CD4-positive, alpha-beta T cell (primary cell): Measurements from ENCODE around the gene KMT2D. TPM values are rescaled to one million over a fixed set of nuclear protein-coding genes. Genes with fewer than 3 reads are reported as not detected.

ENCODE experiments used
- ATAC-seq: fragments of 200-7000 bp; cut with Tn5 transposase; one replicate; pipeline ENCODE4 v1.10.0; 2022; ENCODE audit warnings: mild to moderate bottlenecking; ENCODE audit not compliant: poor library complexity
- CTCF ChIA-PET: fragments of 350-600 bp; sonication (Branson Sonifier 250); formaldehyde crosslinking; loops from one replicate; lab custom pipeline; 2021; ENCODE audit warnings: antibody characterized with exemption, inconsistent platforms; lab: Charles Lee
- POLR2A ChIA-PET: fragments of 350-600 bp; sonication (Branson Sonifier 250); formaldehyde crosslinking; loops from one replicate; lab custom pipeline; 2021; ENCODE audit warnings: antibody characterized with exemption, inconsistent platforms; lab: Charles Lee
- DNase-seq, 14 experiments: peaks; one replicate each; pipeline ENCODE4 v3.0.0-alpha.2; 2013 to 2020; ENCODE audit warnings: mixed read lengths in 2 of 14
- H3K27ac ChIP-seq, 2 donors: one replicate each; pipeline versions ENCODE4 v1.5.1 to v1.7.0; 2013; ENCODE audit warnings: low read length in 2 of 2, low read depth in 1 of 2, mild to moderate bottlenecking in 1 of 2
- H3K27me3 ChIP-seq, 2 experiments: 1 replicate in 1 of 2; 2 replicates in 1 of 2; pipeline versions ENCODE4 v1.6.1 to v1.7.0; 2013; ENCODE audit warnings: low read length in 2 of 2, control low read depth in 1 of 2, mild to moderate bottlenecking in 1 of 2, moderate library complexity in 1 of 2; ENCODE audit not compliant: insufficient read depth in 2 of 2, control insufficient read depth in 1 of 2
- H3K36me3 ChIP-seq: one replicate; pipeline ENCODE4 v1.6.1; 2013; ENCODE audit warnings: low read length, control low read depth; ENCODE audit not compliant: insufficient read depth
- H3K4me1 ChIP-seq: one replicate; pipeline ENCODE4 v1.6.1; 2013; ENCODE audit warnings: low read length, control low read depth; ENCODE audit not compliant: insufficient read depth
- H3K4me3 ChIP-seq: one replicate; pipeline ENCODE4 v1.5.1; 2013; ENCODE audit warnings: mild to moderate bottlenecking, low read length, moderate library complexity
- H3K9me3 ChIP-seq, 2 experiments: 1 replicate in 1 of 2; 2 replicates in 1 of 2; pipeline versions ENCODE4 v1.6.1 to v1.7.0; 2013; ENCODE audit warnings: low read length in 2 of 2, mild to moderate bottlenecking in 2 of 2, control low read depth in 1 of 2, moderate library complexity in 1 of 2; ENCODE audit not compliant: control insufficient read depth in 1 of 2, insufficient read depth in 1 of 2
- H3K27ac Mint-ChIP-seq: one replicate; pipeline ENCODE4 v1.8.0; 2020; ENCODE audit warnings: mixed read lengths
- H3K27me3 Mint-ChIP-seq: one replicate; pipeline ENCODE4 v1.8.0; 2021; ENCODE audit warnings: mixed read lengths
- H3K36me3 Mint-ChIP-seq: one replicate; pipeline ENCODE4 v1.8.0; 2021; ENCODE audit warnings: low read depth, mixed read lengths
- H3K4me1 Mint-ChIP-seq: one replicate; pipeline ENCODE4 v1.8.0; 2021; ENCODE audit warnings: low read depth, mixed read lengths
- H3K4me3 Mint-ChIP-seq: one replicate; pipeline ENCODE4 v1.8.0; 2020; ENCODE audit warnings: mild to moderate bottlenecking, mixed read lengths
- H3K9me3 Mint-ChIP-seq: one replicate; pipeline ENCODE4 v1.8.0; 2020; ENCODE audit warnings: mixed read lengths
- CTCF ChIP-seq: fragments of 200-600 bp; IDR thresholded peaks from one replicate; pipeline ENCODE4 v1.8.0; 2022; ENCODE audit warnings: antibody characterized with exemption, mild to moderate bottlenecking
- intact Hi-C, 2 experiments: fragments of 100-400 bp; cut with DNase I in 1 of 2; cut with micrococcal nuclease in 1 of 2; formaldehyde crosslinking; loops; one replicate each; pipeline versions ENCODE4 v1.15.1 to v1.9.0; 2023 to 2025; cut with DNase I, micrococcal nuclease
- total RNA-seq, 174 experiments: library from RNA in 2 of 174; stranded (reverse) in 2 of 174; gene quantifications; one replicate each; pipeline ENCODE4 v1.2.3 and lab custom pipeline; 2021 to 2026

Gene KMT2D
- total RNA-seq, 2 experiments from 2014 or later, result 107 to 110 TPM

- H3K4me1 Mint-ChIP-seq, result peaks cover 6% of the 10 kb centered on the region
- ATAC-seq (no peak), DNase-seq (no peak)
- H3K27me3 ChIP-seq, result no peaks in the 10 kb centered on the region
- no peak for TF ChIP-seq CTCF
- H3K4me1 ChIP-seq, result peaks cover 11% of the 10 kb centered on the region
- POLR2A ChIA-PET, result no interaction called here
- CTCF ChIA-PET, result interaction anchor here (0.9 kb wide), 1 partner anchor 25 kb away, joined by 3 read pairs; no protein-coding TSS in a partner anchor
- H3K36me3 Mint-ChIP-seq, result peaks cover 91% of the 10 kb centered on the region
- H3K27me3 Mint-ChIP-seq, result no peaks in the 10 kb centered on the region
- H3K9me3 Mint-ChIP-seq, result no peaks in the 10 kb centered on the region
- peaks cover 88% of the 10 kb centered on the region for H3K36me3 ChIP-seq
- intact Hi-C loops, result no loop called here
- H3K27ac Mint-ChIP-seq, result no peak overlapping the region
- H3K4me3 Mint-ChIP-seq, result no peak overlapping the region
- H3K4me3 ChIP-seq, result no peak overlapping the region
- H3K27ac ChIP-seq, result no peak overlapping the region
- H3K9me3 ChIP-seq, result no peaks in the 10 kb centered on the region
These were observed 20.9 kb downstream of the KMT2D start for GRCh38 chr12:49039421-49040363.

GRCh38 chr12:49038291-49038955 lies 22.2 kb downstream of the KMT2D start:
- peaks cover 87% of the 10 kb centered on the region for H3K36me3 ChIP-seq
- no peak overlapping the region for H3K4me3 ChIP-seq
- no peaks in the 10 kb centered on the region for H3K9me3 ChIP-seq
- H3K4me1 ChIP-seq, result peaks cover 3% of the 10 kb centered on the region
- no peaks in the 10 kb centered on the region for H3K9me3 Mint-ChIP-seq
- ATAC-seq (no peak), DNase-seq (no peak)
- no peak overlapping the region for H3K4me3 Mint-ChIP-seq
- CTCF ChIA-PET, result interaction anchor here (1.0 to 1.3 kb wide), 2 partner anchors 18 to 41 kb away, joined by 3 to 5 read pairs; no protein-coding TSS in a partner anchor
- H3K27me3 Mint-ChIP-seq, result no peaks in the 10 kb centered on the region
- intact Hi-C loops, result no loop called here
- POLR2A ChIA-PET, result no interaction called here
- no peaks in the 10 kb centered on the region for H3K4me1 Mint-ChIP-seq
- H3K27ac ChIP-seq, result no peak overlapping the region
- H3K27me3 ChIP-seq, result no peaks in the 10 kb centered on the region
- H3K36me3 Mint-ChIP-seq, result peaks cover 89% of the 10 kb centered on the region
- no peak for TF ChIP-seq CTCF
- H3K27ac Mint-ChIP-seq, result peak overlapping the region; percentile 10

GRCh38 chr12:49037947-49038237 lies 22.7 kb downstream of the KMT2D start:
- POLR2A ChIA-PET, result interaction anchor here (1.1 kb wide), 1 partner anchor 93 kb away, joined by 4 read pairs; the partner anchor contains the start of gene TUBA1B
- H3K27ac Mint-ChIP-seq, result no peak overlapping the region

More at GRCh38 chr12:49037947-49038237, 22.7 kb downstream of the KMT2D start:
- H3K9me3 ChIP-seq, result no peaks in the 10 kb centered on the region
- H3K27ac ChIP-seq, result no peak overlapping the region
- CTCF ChIA-PET, result interaction anchor here (1.0 to 1.3 kb wide), 2 partner anchors 18 to 51 kb away, joined by 3 to 5 read pairs; no protein-coding TSS in a partner anchor
- Mint-ChIP-seq H3K4me3 (no peak overlapping the region), H3K9me3 (no peaks in the 10 kb centered on the region), H3K4me1 (no peaks in the 10 kb centered on the region), H3K36me3 (peaks cover 85% of the 10 kb centered on the region), H3K27me3 (no peaks in the 10 kb centered on the region)
- intact Hi-C loops, result no loop called here
- ATAC-seq (no peak), DNase-seq (no peak)
- TF ChIP-seq CTCF, result no peak
- H3K27me3 ChIP-seq, result no peaks in the 10 kb centered on the region
- peaks cover 3% of the 10 kb centered on the region for H3K4me1 ChIP-seq
- no peak overlapping the region for H3K4me3 ChIP-seq
- peaks cover 87% of the 10 kb centered on the region for H3K36me3 ChIP-seq
